A549 (cell line): ENCODE measurements around the gene RAB41. TPM values are rescaled to one million over a fixed set of nuclear protein-coding genes. Genes with fewer than 3 reads are reported as not detected.

ENCODE experiments used
- ATAC-seq, 2 experiments: fragments of 200-7000 bp in 1 of 2; fragments of >200 bp in 1 of 2; cut with Nextera tagmentation in 1 of 2; cut with Tn5 transposase in 1 of 2; 3 replicates each; pipeline versions ENCODE4 v1.8.0 to v1.9.1; 2018 to 2020; ENCODE audit warnings: mild to moderate bottlenecking in 1 of 2, moderate library complexity in 1 of 2
- CTCF ChIA-PET: fragments of 300-600 bp; sonication (Branson Sonifier 250); formaldehyde crosslinking; extraction: SDS; loops from one replicate; lab custom pipeline; 2021; ENCODE audit warnings: antibody characterized with exemption, inconsistent platforms; lab: Yijun Ruan, JAX
- POLR2A ChIA-PET: fragments of 350-600 bp; formaldehyde crosslinking; extraction: SDS; loops from one replicate; lab custom pipeline; 2021; ENCODE audit warnings: antibody characterized with exemption, inconsistent platforms; lab: Yijun Ruan, JAX
- DNase-seq, 2 experiments: peaks; one replicate each; pipeline versions ENCODE4 v3.0.0 to v3.0.0-alpha.2; 2011 to 2016; ENCODE audit warnings: low read depth in 1 of 2, low spot score in 1 of 2
- FAIRE-seq: peaks from 2 replicates; lab custom pipeline; 2011; peaks lifted over from hg19 to GRCh38; lab: Jason Lieb, UNC
- H3K27ac ChIP-seq, 2 experiments: fragments of >200 bp; sonication (Bioruptor Twin); formaldehyde crosslinking; 3 replicates each; pipeline ENCODE4 v1.5.1; 2016 to 2017
- H3K4me1 ChIP-seq: fragments of >200 bp; sonication (Bioruptor Twin); formaldehyde crosslinking; 3 replicates; pipeline ENCODE4 v1.6.1; 2016
- H3K4me2 ChIP-seq: fragments of >200 bp; sonication (Bioruptor Twin); formaldehyde crosslinking; 3 replicates; pipeline ENCODE4 v1.6.1; 2016
- H3K4me3 ChIP-seq: fragments of >200 bp; sonication (Bioruptor Twin); formaldehyde crosslinking; 3 replicates; pipeline ENCODE4 v1.5.1; 2016
- H3K9me3 ChIP-seq: fragments of >200 bp; sonication (Bioruptor Twin); formaldehyde crosslinking; 3 replicates; pipeline ENCODE4 v1.6.1; 2016
- CHD4 ChIP-seq: fragments of 200-600 bp; sonication (generic); IDR thresholded peaks from 2 replicates; pipeline ENCODE4 v1.6.1; 2016; ENCODE audit warnings: antibody characterized with exemption, mild to moderate bottlenecking, borderline replicate concordance
- E2F6 ChIP-seq: IDR thresholded peaks from 2 replicates; pipeline ENCODE4 v1.6.1; 2012; ENCODE audit warnings: low read depth, borderline replicate concordance
- FOSL2 ChIP-seq, 2 experiments: fragments of 450-650 bp in 1 of 2; fragments of >200 bp in 1 of 2; sonication (Bioruptor Twin) in 1 of 2; formaldehyde crosslinking; IDR thresholded peaks; 2 replicates each; pipeline versions ENCODE4 v1.5.0 to v1.6.1; 2016 to 2020; ENCODE audit warnings: mild to moderate bottlenecking in 1 of 2, moderate library complexity in 1 of 2
- HEYL ChIP-seq: fragments of 250-450 bp; sonication (Bioruptor Pico); IDR thresholded peaks from 2 replicates; pipeline ENCODE4 v1.8.0; 2021; ENCODE audit warnings: mild to moderate bottlenecking, moderate library complexity
- HMGXB4 ChIP-seq: fragments of 250-450 bp; sonication (Bioruptor Pico); IDR thresholded peaks from 2 replicates; pipeline ENCODE4 v1.5.0; 2021; ENCODE audit warnings: mild to moderate bottlenecking, moderate library complexity, borderline replicate concordance
- HOXB5 ChIP-seq: fragments of 250-450 bp; sonication (Bioruptor Pico); IDR thresholded peaks from 2 replicates; pipeline ENCODE4 v1.5.0; 2020; ENCODE audit warnings: mild to moderate bottlenecking, moderate library complexity
- JUNB ChIP-seq: fragments of >200 bp; sonication (Bioruptor Twin); formaldehyde crosslinking; IDR thresholded peaks from 2 replicates; pipeline ENCODE4 v1.6.1; 2016
- NPAS2 ChIP-seq: fragments of 250-450 bp; sonication (Bioruptor Pico); IDR thresholded peaks from 2 replicates; pipeline ENCODE4 v1.8.0; 2022; ENCODE audit warnings: mild to moderate bottlenecking, moderate library complexity, borderline replicate concordance
- PBX3 ChIP-seq: IDR thresholded peaks from 2 replicates; pipeline ENCODE4 v1.6.1; 2012
- RAD21 ChIP-seq, 2 experiments: fragments of >200 bp in 1 of 2; sonication (Bioruptor Twin) in 1 of 2; formaldehyde crosslinking in 1 of 2; IDR thresholded peaks in 1 of 2; conservative IDR thresholded peaks in 1 of 2; 2 replicates in 1 of 2; 3 replicates in 1 of 2; pipeline ENCODE4 v1.6.1; 2012 to 2018; ENCODE audit warnings: inconsistent platforms in 1 of 2
- RCOR1 ChIP-seq: fragments of 150-350 bp; IDR thresholded peaks from 2 replicates; pipeline ENCODE4 v1.6.1; 2014; ENCODE audit warnings: antibody characterized with exemption, low read length, low read depth
- SMC3 ChIP-seq: fragments of >200 bp; sonication (Bioruptor Twin); formaldehyde crosslinking; IDR thresholded peaks from 3 replicates; pipeline ENCODE4 v1.6.1; 2018; ENCODE audit warnings: inconsistent platforms
- USF2 ChIP-seq: fragments of 450-650 bp; IDR thresholded peaks from 2 replicates; pipeline ENCODE4 v1.6.1; 2014; ENCODE audit warnings: antibody characterized with exemption
- ZNF302 ChIP-seq: fragments of 250-450 bp; sonication (Bioruptor Pico); IDR thresholded peaks from 2 replicates; pipeline ENCODE4 v1.9.0; 2021; ENCODE audit warnings: inconsistent platforms, mild to moderate bottlenecking, moderate library complexity
- ZSCAN20 ChIP-seq: fragments of 250-450 bp; sonication (Bioruptor Pico); IDR thresholded peaks from 2 replicates; pipeline ENCODE4 v1.8.0; 2022; ENCODE audit warnings: mild to moderate bottlenecking, moderate library complexity
- WGBS: methylation state at CpG from one replicate; pipeline ENCODE4 v1.1.6; 2017; ENCODE audit errors: missing lambda C conversion rate; 5-methylcytosine and 5-hydroxymethylcytosine counted together
- polyA minus RNA-seq: library from RNA; depleted of rRNA, polyadenylated mRNA; stranded (reverse); fragments of >200 nt; gene quantifications from 2 replicates; pipeline ENCODE4 v1.2.3, GENCODE V29; 2011; rRNA and poly(A)+ RNA removed
- polyA plus RNA-seq, 4 experiments: library from polyadenylated mRNA; depleted of rRNA in 3 of 4; stranded (reverse); fragments of >200 nt; fragmentation: RNase III in 1 of 4; extraction: RNeasy Plus Mini Kit Qiagen cat#74134 plus additional on column Dnase treatment in 1 of 4; gene quantifications; 2 replicates in 3 of 4; 3 replicates in 1 of 4; pipeline ENCODE4 v1.2.3, GENCODE V29; 2011 to 2017
- TF ChIP-seq, protein P1 (sequence below): fragments of 200-600 bp; sonication (generic); IDR thresholded peaks from 2 replicates; pipeline ENCODE4 v1.6.1; 2016; ENCODE audit warnings: antibody characterized with exemption, mild to moderate bottlenecking, moderate library complexity
- TF ChIP-seq, protein P2 (sequence below): fragments of 250-450 bp; sonication (Bioruptor Pico); IDR thresholded peaks from 2 replicates; pipeline ENCODE4 v1.5.0; 2020; ENCODE audit warnings: low read depth, mild to moderate bottlenecking, moderate library complexity

The RAB41 gene
- polyA plus RNA-seq (2011; rRNA removed), result not detected in 2 replicates
- polyA plus RNA-seq (2012; cell fraction: cytosol; rRNA removed), result not detected in 2 replicates
- polyA plus RNA-seq (2012; cell fraction: nucleus; rRNA removed), result not detected in 2 replicates
- not detected in 3 replicates for polyA plus RNA-seq (2017; fragmentation: RNase III; extraction: RNeasy Plus Mini Kit Qiagen cat#74134 plus additional on column Dnase treatment)
- polyA minus RNA-seq, result not detected in 2 replicates

DNA sequence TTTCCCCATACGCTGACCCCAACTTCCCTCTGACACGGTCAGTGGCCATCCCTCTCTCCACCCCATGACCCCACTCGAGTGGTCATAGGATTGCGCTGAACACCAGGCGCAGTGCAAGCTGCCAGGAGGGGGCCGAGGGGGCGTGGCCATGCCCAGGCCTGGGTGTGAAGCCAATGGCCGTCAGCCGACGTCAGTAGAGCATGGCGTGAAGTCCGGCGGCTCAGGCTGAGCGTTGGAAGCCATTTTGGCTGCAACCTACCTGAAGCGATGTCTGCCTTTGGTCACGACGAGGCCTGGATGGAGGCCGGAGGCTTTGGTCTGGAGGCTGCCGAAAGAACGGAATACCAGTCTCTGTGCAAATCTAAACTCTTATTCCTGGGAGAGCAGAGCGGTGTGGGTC lies at the start of gene RAB41:
TSS of gene RAB41 (plus strand) at position 222 of the 400 bp plus-strand sequence. CDS start at position 268, 46 bp downstream.
- Histone ChIP-seq H3K4me3 (no peak within 1 kb of the TSS), H3K27ac (no peak within 1 kb of the TSS), H3K4me2 (no peak within 1 kb of the TSS), H3K9me3 (no peaks in the 10 kb centered on the region)
- WGBS, result 93% methylated on average over 16 of the region's 21 CpGs
- FAIRE-seq, result no peak
- ChIA-PET POLR2A (no interaction called here), CTCF (no interaction called here)
- TF ChIP-seq, protein P1, sequence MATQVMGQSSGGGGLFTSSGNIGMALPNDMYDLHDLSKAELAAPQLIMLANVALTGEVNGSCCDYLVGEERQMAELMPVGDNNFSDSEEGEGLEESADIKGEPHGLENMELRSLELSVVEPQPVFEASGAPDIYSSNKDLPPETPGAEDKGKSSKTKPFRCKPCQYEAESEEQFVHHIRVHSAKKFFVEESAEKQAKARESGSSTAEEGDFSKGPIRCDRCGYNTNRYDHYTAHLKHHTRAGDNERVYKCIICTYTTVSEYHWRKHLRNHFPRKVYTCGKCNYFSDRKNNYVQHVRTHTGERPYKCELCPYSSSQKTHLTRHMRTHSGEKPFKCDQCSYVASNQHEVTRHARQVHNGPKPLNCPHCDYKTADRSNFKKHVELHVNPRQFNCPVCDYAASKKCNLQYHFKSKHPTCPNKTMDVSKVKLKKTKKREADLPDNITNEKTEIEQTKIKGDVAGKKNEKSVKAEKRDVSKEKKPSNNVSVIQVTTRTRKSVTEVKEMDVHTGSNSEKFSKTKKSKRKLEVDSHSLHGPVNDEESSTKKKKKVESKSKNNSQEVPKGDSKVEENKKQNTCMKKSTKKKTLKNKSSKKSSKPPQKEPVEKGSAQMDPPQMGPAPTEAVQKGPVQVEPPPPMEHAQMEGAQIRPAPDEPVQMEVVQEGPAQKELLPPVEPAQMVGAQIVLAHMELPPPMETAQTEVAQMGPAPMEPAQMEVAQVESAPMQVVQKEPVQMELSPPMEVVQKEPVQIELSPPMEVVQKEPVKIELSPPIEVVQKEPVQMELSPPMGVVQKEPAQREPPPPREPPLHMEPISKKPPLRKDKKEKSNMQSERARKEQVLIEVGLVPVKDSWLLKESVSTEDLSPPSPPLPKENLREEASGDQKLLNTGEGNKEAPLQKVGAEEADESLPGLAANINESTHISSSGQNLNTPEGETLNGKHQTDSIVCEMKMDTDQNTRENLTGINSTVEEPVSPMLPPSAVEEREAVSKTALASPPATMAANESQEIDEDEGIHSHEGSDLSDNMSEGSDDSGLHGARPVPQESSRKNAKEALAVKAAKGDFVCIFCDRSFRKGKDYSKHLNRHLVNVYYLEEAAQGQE, result no peak
- no peak for TF ChIP-seq PBX3
- TF ChIP-seq HOXB5 (CRISPR knock-in tag), result no peak
- TF ChIP-seq USF2, result no peak
- no peak for TF ChIP-seq NPAS2 (CRISPR knock-in tag)
- TF ChIP-seq, protein P2, sequence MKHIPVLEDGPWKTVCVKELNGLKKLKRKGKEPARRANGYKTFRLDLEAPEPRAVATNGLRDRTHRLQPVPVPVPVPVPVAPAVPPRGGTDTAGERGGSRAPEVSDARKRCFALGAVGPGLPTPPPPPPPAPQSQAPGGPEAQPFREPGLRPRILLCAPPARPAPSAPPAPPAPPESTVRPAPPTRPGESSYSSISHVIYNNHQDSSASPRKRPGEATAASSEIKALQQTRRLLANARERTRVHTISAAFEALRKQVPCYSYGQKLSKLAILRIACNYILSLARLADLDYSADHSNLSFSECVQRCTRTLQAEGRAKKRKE (CRISPR knock-in tag), result no peak
- no peak for TF ChIP-seq CHD4
- TF ChIP-seq RCOR1, result no peak
- TF ChIP-seq RAD21 (conservative IDR thresholded peaks at IDR 0.05 in 1 of 2, IDR thresholded peaks at IDR 0.05 in 1 of 2), result no peak
- TF ChIP-seq ZNF302 (CRISPR knock-in tag), result no peak
- TF ChIP-seq ZSCAN20 (CRISPR knock-in tag), result no peak
- no peak for TF ChIP-seq HEYL (CRISPR knock-in tag)
- TF ChIP-seq JUNB, result no peak
- TF ChIP-seq SMC3, result no peak
- TF ChIP-seq FOSL2 (IDR thresholded peaks at IDR 0.05), result no peak
- TF ChIP-seq FOSL2 (CRISPR knock-in tag; IDR thresholded peaks at IDR 0.05), result no peak
- no peak for TF ChIP-seq E2F6
- no peak for TF ChIP-seq HMGXB4 (CRISPR knock-in tag)
- TF ChIP-seq, all 56 proteins: peak for 0
- no peak for ATAC-seq
- H3K4me1 ChIP-seq, result no peaks in the 10 kb centered on the region
- no peak for DNase-seq
